Keratinocyte (primary cell): ENCODE data around the gene MEIG1. TPM values are rescaled to one million over a fixed set of nuclear protein-coding genes. Genes with fewer than 3 reads are reported as not detected.
A peak's percentile ranks its signal among the peaks of the same experiment; 100 is the strongest.

Source experiments
- DNase-seq: peaks from one replicate; pipeline ENCODE4 v3.0.0-alpha.2; 2011; ENCODE audit warnings: low read depth, missing footprints, low spot score
- FAIRE-seq: peaks from 2 replicates; lab custom pipeline; 2011; peaks lifted over from hg19 to GRCh38; lab: Jason Lieb, UNC
- H2AFZ ChIP-seq: 2 replicates; pipeline ENCODE4 v1.6.0; 2012; ENCODE audit warnings: low read length, control low read depth, inconsistent platforms; ENCODE audit not compliant: control insufficient read depth
- H3K27ac ChIP-seq: 2 replicates; pipeline ENCODE4 v1.5.1; 2011; ENCODE audit warnings: low read length; ENCODE audit not compliant: control insufficient read depth, insufficient read depth
- H3K27me3 ChIP-seq: 3 replicates; pipeline ENCODE4 v1.6.0; 2011; ENCODE audit warnings: low read length; ENCODE audit not compliant: control insufficient read depth, insufficient read depth; ENCODE audit errors: extremely low read depth
- H3K36me3 ChIP-seq, 2 experiments: 2 replicates in 1 of 2; 3 replicates in 1 of 2; pipeline ENCODE4 v1.5.1; 2011; ENCODE audit warnings: low read length in 2 of 2, mild to moderate bottlenecking in 1 of 2; ENCODE audit not compliant: control insufficient read depth in 2 of 2, insufficient read depth in 2 of 2; ENCODE audit errors: extremely low read depth in 1 of 2
- H3K4me1 ChIP-seq: 3 replicates; pipeline ENCODE4 v1.5.1; 2011; ENCODE audit warnings: low read length; ENCODE audit not compliant: control insufficient read depth, insufficient read depth; ENCODE audit errors: extremely low read depth
- H3K4me2 ChIP-seq: 3 replicates; pipeline ENCODE4 v1.6.0; 2011; ENCODE audit warnings: low read depth, low read length; ENCODE audit not compliant: control insufficient read depth, insufficient read depth; ENCODE audit errors: extremely low read depth
- H3K4me3 ChIP-seq, 3 experiments: fragments of 200-600 bp in 1 of 3; sonication (generic) in 1 of 3; 2 replicates in 2 of 3; 3 replicates in 1 of 3; pipeline ENCODE4 v1.5.1; 2011 to 2016; ENCODE audit warnings: low read length in 3 of 3, mild to moderate bottlenecking in 3 of 3, control low read depth in 2 of 3, inconsistent platforms in 1 of 3, low read depth in 1 of 3, mixed read lengths in 1 of 3, mixed run types in 1 of 3, moderate library complexity in 1 of 3; ENCODE audit not compliant: control insufficient read depth in 2 of 3, insufficient read depth in 2 of 3; ENCODE audit errors: extremely low read depth in 1 of 3
- H3K79me2 ChIP-seq: 2 replicates; pipeline ENCODE4 v1.6.0; 2012; ENCODE audit warnings: low read length; ENCODE audit not compliant: control insufficient read depth, insufficient read depth
- H3K9ac ChIP-seq: 3 replicates; pipeline ENCODE4 v1.6.0; 2011; ENCODE audit warnings: low read length; ENCODE audit not compliant: control insufficient read depth, insufficient read depth; ENCODE audit errors: extremely low read depth
- H3K9me1 ChIP-seq: 3 replicates; pipeline ENCODE4 v1.6.0; 2011; ENCODE audit warnings: low read length; ENCODE audit not compliant: control insufficient read depth, insufficient read depth; ENCODE audit errors: extremely low read depth
- H3K9me3 ChIP-seq: 2 replicates; pipeline ENCODE4 v1.5.1; 2012; ENCODE audit warnings: low read depth, low read length; ENCODE audit not compliant: control insufficient read depth
- H4K20me1 ChIP-seq: 3 replicates; pipeline ENCODE4 v1.6.0; 2011; ENCODE audit warnings: low read length; ENCODE audit not compliant: control insufficient read depth, insufficient read depth; ENCODE audit errors: extremely low read depth
- CTCF ChIP-seq, 3 experiments: IDR thresholded peaks in 1 of 3; conservative IDR thresholded peaks in 1 of 3; optimal IDR thresholded peaks in 1 of 3; 2 replicates in 2 of 3; 3 replicates in 1 of 3; pipeline versions ENCODE3 to v1.5.1; 2011; ENCODE audit warnings: low read length in 3 of 3, mild to moderate bottlenecking in 3 of 3, moderate library complexity in 2 of 3, control low read depth in 1 of 3, inconsistent platforms in 1 of 3; ENCODE audit not compliant: insufficient read depth in 2 of 3; ENCODE audit errors: extremely low read depth in 1 of 3
- EZH2 ChIP-seq: IDR thresholded peaks from one replicate; pipeline ENCODE4 v1.6.1; 2012; ENCODE audit warnings: inconsistent platforms, mild to moderate bottlenecking, low read length, moderate library complexity
- dilution Hi-C: fragments of 300-500 bp; cut with MboI; formaldehyde crosslinking; loops from one replicate; pipeline ENCODE4 v1.7.0; 2020; ENCODE audit warnings: low sequenced_read_pairs; ENCODE audit not compliant: extremely low pct_ligation_motif_present
- polyA plus RNA-seq, 5 experiments: library from polyadenylated mRNA; depleted of rRNA in 3 of 5; stranded (reverse) in 3 of 5; stranded (forward) in 1 of 5; unstranded in 1 of 5; fragments of >200 nt; gene quantifications; 1 replicate in 1 of 5; 2 replicates in 3 of 5; 3 replicates in 1 of 5; pipeline versions ENCODE4 v1.2.1 to v1.2.3, GENCODE V29; 2011 to 2012; ENCODE audit warnings: missing spikeins in 2 of 5, low read depth in 1 of 5, low replicate concordance in 1 of 5

Gene MEIG1
- polyA plus RNA-seq, 1 donor (not counting 4 experiments of a cell fraction or from before 2014, with no cell fraction given), result 0.33 TPM

GRCh38 chr10:14954001-14954770 lies 5.0 kb upstream of the MEIG1 start, which contains the start of gene DCLRE1C:
Gene DCLRE1C (minus strand): TSS chr10:14954096. CDS start chr10:14954010, 86 bp downstream.
- H3K4me3 ChIP-seq, result peak within 1 kb of the TSS; percentile 56 to 82 (median 65)
- H3K79me2 ChIP-seq, result peaks cover 38% of the 10 kb centered on the region
- peak within 1 kb of the TSS; percentile 83 for H3K9ac ChIP-seq
- H3K4me1 ChIP-seq, result peaks cover 14% of the 10 kb centered on the region
- no peaks in the 10 kb centered on the region for H3K9me3 ChIP-seq
- H3K4me2 ChIP-seq, result peak within 1 kb of the TSS; percentile 95
- FAIRE-seq (peak; percentile 69), DNase-seq (peak; percentile 49)
- no peaks in the 10 kb centered on the region for H3K9me1 ChIP-seq
- no peak for TF ChIP-seq CTCF (optimal IDR thresholded peaks at IDR 0.05 in 1 of 3, IDR thresholded peaks at IDR 0.05 in 1 of 3, conservative IDR thresholded peaks at IDR 0.05 in 1 of 3; ENCODE audit: extremely low read depth in 1 of 3, insufficient read depth in 2 of 3, low read length in 3 of 3)
- no peak for TF ChIP-seq EZH2
- peaks cover 0 to 2% of the 10 kb centered on the region in 2 experiments for H3K36me3 ChIP-seq
- H2AFZ ChIP-seq, result peak within 1 kb of the TSS; percentile 97
- H3K27ac ChIP-seq, result peak within 1 kb of the TSS; percentile 89
- H3K27me3 ChIP-seq, result no peaks in the 10 kb centered on the region
- dilution Hi-C loops, result no loop called here
- no peaks in the 10 kb centered on the region for H4K20me1 ChIP-seq

- dilution Hi-C loops, result no loop called here
- peak overlapping the region; percentile 89 for H3K27ac ChIP-seq
- H3K36me3 ChIP-seq, result peaks cover 0 to 2% of the 10 kb centered on the region in 2 experiments
- peak overlapping the region in 2 of 3 experiments; percentile 65 to 82 for H3K4me3 ChIP-seq
- TF ChIP-seq EZH2 (no peak), CTCF (optimal IDR thresholded peaks at IDR 0.05 in 1 of 3, IDR thresholded peaks at IDR 0.05 in 1 of 3, conservative IDR thresholded peaks at IDR 0.05 in 1 of 3; ENCODE audit: extremely low read depth in 1 of 3, insufficient read depth in 2 of 3, low read length in 3 of 3) (no peak)
- peaks cover 30% of the 10 kb centered on the region for H3K79me2 ChIP-seq
- H4K20me1 ChIP-seq, result no peaks in the 10 kb centered on the region
- no peaks in the 10 kb centered on the region for H3K9me1 ChIP-seq
- no peak for DNase-seq
- H3K9me3 ChIP-seq, result no peaks in the 10 kb centered on the region
- H3K4me2 ChIP-seq, result peak overlapping the region; percentile 95
- H2AFZ ChIP-seq, result peak overlapping the region; percentile 97
- peaks cover 14% of the 10 kb centered on the region for H3K4me1 ChIP-seq
- no peaks in the 10 kb centered on the region for H3K27me3 ChIP-seq
- no peak for FAIRE-seq
- H3K9ac ChIP-seq, result peak overlapping the region; percentile 83
Measured at GRCh38 chr10:14954934-14955333, 4.3 kb upstream of the MEIG1 start.
